HepG2 (cell line): ENCODE data around the gene AKR1C2. TPM values are rescaled to one million over a fixed set of nuclear protein-coding genes. Genes with fewer than 3 reads are reported as not detected.

ENCODE experiments used
- ATAC-seq: fragments of 200-7000 bp; cut with Tn5 transposase; 3 replicates; pipeline ENCODE4 v1.9.1; 2020; ENCODE audit warnings: mild to moderate bottlenecking, moderate library complexity
- BruUV-seq: library from RNA; stranded (reverse); fragments of 400-500 nt; replicated peaks from 2 replicates; lab custom pipeline; 2021; lab: Mats Ljungman, UMichigan
- CTCF ChIA-PET: fragments of 300-600 bp; formaldehyde crosslinking; extraction: SDS; loops from one replicate; lab custom pipeline; 2021; ENCODE audit warnings: low total read pairs, inconsistent platforms, low intra/inter-chr PET ratio; lab: Yijun Ruan, JAX
- POLR2A ChIA-PET: fragments of 350-600 bp; sonication (Branson Sonifier 250); formaldehyde crosslinking; loops from one replicate; lab custom pipeline; 2020; ENCODE audit warnings: antibody characterized with exemption, inconsistent platforms; lab: Yijun Ruan, JAX
- DNase-seq: peaks from one replicate; pipeline ENCODE4 v3.0.0-alpha.2; 2015; ENCODE audit warnings: low spot score
- FAIRE-seq: peaks from 3 replicates; lab custom pipeline; 2011; peaks lifted over from hg19 to GRCh38; lab: Jason Lieb, UNC
- H2AFZ ChIP-seq: one replicate; pipeline ENCODE4 v1.6.1; 2011; ENCODE audit warnings: low read length, inconsistent platforms
- H3K27ac ChIP-seq: fragments of 300-600 bp; 3 replicates; pipeline ENCODE4 v1.8.0; 2011; ENCODE audit warnings: mixed run types, mild to moderate bottlenecking, mixed read lengths, low read length, inconsistent platforms; ENCODE audit not compliant: insufficient read depth; ENCODE audit errors: extremely low read length
- H3K27me3 ChIP-seq, 2 experiments: fragments of 200-600 bp in 1 of 2; 2 replicates in 1 of 2; 3 replicates in 1 of 2; pipeline versions ENCODE4 v1.6.0 to v1.8.0; 2011; ENCODE audit warnings: low read length in 2 of 2, mild to moderate bottlenecking in 2 of 2, moderate library complexity in 2 of 2, inconsistent platforms in 1 of 2; ENCODE audit not compliant: insufficient read depth in 2 of 2, control insufficient read depth in 1 of 2
- H3K36me3 ChIP-seq, 2 experiments: fragments of 200-600 bp in 1 of 2; replicated peaks in 1 of 2; 2 replicates in 1 of 2; 3 replicates in 1 of 2; pipeline versions ENCODE4 v1.5.1 to v1.8.0; 2011; ENCODE audit warnings: low read length in 2 of 2, inconsistent platforms in 1 of 2; ENCODE audit not compliant: insufficient read depth in 2 of 2, control insufficient read depth in 1 of 2
- H3K4me1 ChIP-seq: 2 replicates; pipeline ENCODE4 v1.5.1; 2012; ENCODE audit warnings: low read length, inconsistent platforms; ENCODE audit not compliant: insufficient read depth
- H3K4me2 ChIP-seq: 2 replicates; pipeline ENCODE4 v1.6.0; 2011; ENCODE audit warnings: low read depth, low read length, inconsistent platforms
- H3K4me3 ChIP-seq, 3 experiments: fragments of 200-600 bp in 1 of 3; sonication (generic), shearing (Covaris generic) in 1 of 3; replicated peaks in 1 of 3; 2 replicates each; pipeline ENCODE4 v1.5.1; 2011 to 2016; ENCODE audit warnings: low read length in 3 of 3, inconsistent platforms in 2 of 3, low read depth in 2 of 3, mild to moderate bottlenecking in 2 of 3, control low read depth in 1 of 3, mixed read lengths in 1 of 3; ENCODE audit not compliant: insufficient read depth in 1 of 3
- H3K79me2 ChIP-seq: one replicate; pipeline ENCODE4 v1.6.1; 2011; ENCODE audit warnings: low read length, inconsistent platforms; ENCODE audit not compliant: insufficient read depth
- H3K9ac ChIP-seq: 2 replicates; pipeline ENCODE4 v1.6.0; 2011; ENCODE audit warnings: mild to moderate bottlenecking, low read depth, low read length, inconsistent platforms; ENCODE audit not compliant: insufficient read depth
- H3K9me3 ChIP-seq: 2 replicates; pipeline ENCODE4 v1.5.1; 2012; ENCODE audit warnings: mild to moderate bottlenecking, low read length
- H4K20me1 ChIP-seq: 2 replicates; pipeline ENCODE4 v1.6.0; 2011; ENCODE audit warnings: inconsistent platforms, mild to moderate bottlenecking, low read length, moderate library complexity; ENCODE audit not compliant: insufficient read depth
- BORCS8-MEF2B ChIP-seq: sonication (generic); formaldehyde crosslinking; IDR thresholded peaks from 2 replicates; pipeline ENCODE4 v1.8.0; 2022; ENCODE audit warnings: mild to moderate bottlenecking, missing genetic modification reagents
- CAMTA2 ChIP-seq: sonication (generic); formaldehyde crosslinking; IDR thresholded peaks from 2 replicates; pipeline ENCODE4 v1.4.0; 2020; ENCODE audit warnings: mild to moderate bottlenecking, missing genetic modification reagents, borderline replicate concordance
- CEBPB ChIP-seq: IDR thresholded peaks from 2 replicates; pipeline ENCODE4 v1.6.1; 2011; ENCODE audit warnings: low read depth, low read length, improper control_type of control experiment, borderline replicate concordance
- CEBPG ChIP-seq: IDR thresholded peaks from 2 replicates; pipeline ENCODE4 v1.6.1; 2016
- FOXP1 ChIP-seq, 2 experiments: fragments of 450-650 bp in 1 of 2; IDR thresholded peaks; 2 replicates each; pipeline ENCODE4 v1.6.1; 2017 to 2018; ENCODE audit warnings: antibody characterized with exemption in 1 of 2
- HOXD1 ChIP-seq: sonication (generic); formaldehyde crosslinking; IDR thresholded peaks from 2 replicates; pipeline ENCODE4 v1.5.0; 2020; ENCODE audit warnings: missing genetic modification reagents
- MAF1 ChIP-seq: sonication (generic); formaldehyde crosslinking; IDR thresholded peaks from 2 replicates; pipeline ENCODE4 v1.5.0; 2020; ENCODE audit warnings: missing genetic modification reagents, borderline replicate concordance
- MTA1 ChIP-seq: sonication (generic); formaldehyde crosslinking; IDR thresholded peaks from 2 replicates; pipeline ENCODE4 v1.4.0; 2020; ENCODE audit warnings: missing genetic modification reagents, mild to moderate bottlenecking, borderline replicate concordance
- SCMH1 ChIP-seq: sonication (generic); formaldehyde crosslinking; IDR thresholded peaks from 2 replicates; pipeline ENCODE4 v1.9.0; 2021; ENCODE audit warnings: missing genetic modification reagents, mild to moderate bottlenecking, borderline replicate concordance
- ZNF235 ChIP-seq: sonication (generic); formaldehyde crosslinking; IDR thresholded peaks from 2 replicates; pipeline ENCODE4 v1.8.1; 2023; ENCODE audit warnings: mild to moderate bottlenecking, missing genetic modification reagents, borderline replicate concordance
- ZNF333 ChIP-seq: sonication (generic); formaldehyde crosslinking; IDR thresholded peaks from 2 replicates; pipeline ENCODE4 v1.4.0; 2020; ENCODE audit warnings: mild to moderate bottlenecking, missing genetic modification reagents, borderline replicate concordance
- ZNF549 ChIP-seq: sonication (generic); formaldehyde crosslinking; IDR thresholded peaks from 2 replicates; pipeline ENCODE4 v1.5.0; 2020; ENCODE audit warnings: missing genetic modification reagents
- ZNF652 ChIP-seq: IDR thresholded peaks from 2 replicates; pipeline ENCODE4 v1.6.1; 2016; ENCODE audit warnings: low read depth, borderline replicate concordance
- ZNF710 ChIP-seq: sonication (generic); formaldehyde crosslinking; IDR thresholded peaks from 2 replicates; pipeline ENCODE4 v1.5.0; 2020; ENCODE audit warnings: mild to moderate bottlenecking, missing genetic modification reagents, borderline replicate concordance
- ZNF766 ChIP-seq: sonication (generic); formaldehyde crosslinking; IDR thresholded peaks from 2 replicates; pipeline ENCODE4 v1.5.0; 2020; ENCODE audit warnings: missing genetic modification reagents, borderline replicate concordance
- ZNF770 ChIP-seq: sonication (generic); formaldehyde crosslinking; IDR thresholded peaks from 2 replicates; pipeline ENCODE4 v1.5.0; 2020; ENCODE audit warnings: mild to moderate bottlenecking, missing genetic modification reagents
- ZNF775 ChIP-seq: sonication (generic); formaldehyde crosslinking; IDR thresholded peaks from 2 replicates; pipeline ENCODE4 v1.4.0; 2020; ENCODE audit warnings: missing genetic modification reagents, mild to moderate bottlenecking, moderate library complexity, borderline replicate concordance
- WGBS: methylation state at CpG from one replicate; pipeline ENCODE4 v1.1.6; 2017; ENCODE audit warnings: low lambda C conversion rate; 5-methylcytosine and 5-hydroxymethylcytosine counted together
- in situ Hi-C: cut with HindIII; loops from 2 replicates; pipeline ENCODE4 v1.10.0; 2017; ENCODE audit warnings: low pct_unique_long_range_greater_than_20kb; ENCODE audit not compliant: extremely low pct_ligation_motif_present
- intact Hi-C: fragments of 100-400 bp; cut with micrococcal nuclease; formaldehyde crosslinking; loops from one replicate; pipeline ENCODE4 v1.10.0; 2022; ENCODE audit not compliant: unreplicated experiment
- polyA plus RNA-seq, 8 experiments: library from polyadenylated mRNA; depleted of rRNA in 3 of 8; stranded (reverse) in 7 of 8; unstranded in 1 of 8; fragments of >200 nt; fragmentation: Illumina TruSeq in 4 of 8; extraction: Trizol in 4 of 8; gene quantifications; 2 replicates each; pipeline versions ENCODE4 v1.2.1 to v1.2.3, GENCODE V29; 2011 to 2016; ENCODE audit warnings: low read depth in 4 of 8, missing spikeins in 1 of 8, mixed read lengths in 1 of 8; ENCODE audit not compliant: insufficient read depth in 1 of 8
- total RNA-seq, 5 experiments: library from RNA; depleted of rRNA; stranded (reverse); fragments of >200 nt; fragmentation: Illumina TruSeq; extraction: Trizol; gene quantifications; 2 replicates each; pipeline ENCODE4 v1.2.3, GENCODE V29; 2016; ENCODE audit warnings: low read depth in 1 of 5

The AKR1C2 gene
- total and polyA plus RNA-seq, 2 of the 13 experiments (the other 11 are each of a cell fraction or from before 2014, with no cell fraction given) = 140 to 900 TPM

- DNase-seq (no peak), FAIRE-seq (peak; percentile 40), ATAC-seq (no peak)
- Histone ChIP-seq H3K4me1 (peaks cover 36% of the 10 kb centered on the region), H3K36me3 (no peaks in the 10 kb centered on the region), H2AFZ (no peak overlapping the region), H3K27ac (no peak overlapping the region), H3K4me2 (no peak overlapping the region), H3K9me3 (peaks cover 29% of the 10 kb centered on the region), H3K79me2 (no peaks in the 10 kb centered on the region), H4K20me1 (no peaks in the 10 kb centered on the region), H3K4me3 (no peak overlapping the region), H3K27me3 (no peaks in the 10 kb centered on the region), H3K9ac (no peak overlapping the region)
- POLR2A ChIA-PET = no interaction called here
- in situ Hi-C loops (no loop called here), intact Hi-C loops (no loop called here)
- CTCF ChIA-PET = no interaction called here
- BruUV-seq = no TSS peak
- TF ChIP-seq CEBPG (CRISPR knock-in tag) (peak; percentile 42), CEBPB (peak; percentile 75), ZNF235 (no peak), ZNF652 (CRISPR knock-in tag) (peak; percentile 74; the same call in 1 of the 2 replicates)
These were observed 35.1 kb upstream of the AKR1C2 start for GRCh38 chr10:5038733-5039132.

GRCh38 chr10:5038101-5038500 is 34.4 kb upstream of the AKR1C2 start:
- FAIRE-seq (no peak), DNase-seq (no peak), ATAC-seq (no peak)
- Histone ChIP-seq H3K27me3 (no peaks in the 10 kb centered on the region), H3K9ac (no peak overlapping the region), H3K36me3 (no peaks in the 10 kb centered on the region), H2AFZ (no peak overlapping the region), H3K4me3 (no peak overlapping the region), H3K9me3 (peaks cover 31% of the 10 kb centered on the region), H3K27ac (no peak overlapping the region), H4K20me1 (no peaks in the 10 kb centered on the region), H3K4me1 (peaks cover 36% of the 10 kb centered on the region), H3K4me2 (no peak overlapping the region), H3K79me2 (no peaks in the 10 kb centered on the region)
- POLR2A ChIA-PET = no interaction called here
- 92% methylated on average over 2 of the region's 2 CpGs for WGBS
- intact Hi-C loops (no loop called here), in situ Hi-C loops (no loop called here)
- CTCF ChIA-PET = no interaction called here
- no TSS peak for BruUV-seq
- TF ChIP-seq ZNF549 (CRISPR knock-in tag) (no peak), HOXD1 (CRISPR knock-in tag) (no peak), ZNF775 (CRISPR knock-in tag) (no peak), MTA1 (CRISPR knock-in tag) (no peak), ZNF770 (CRISPR knock-in tag) (no peak), BORCS8-MEF2B (no peak), ZNF766 (CRISPR knock-in tag) (no peak), CAMTA2 (CRISPR knock-in tag) (no peak), ZNF710 (no peak), SCMH1 (no peak), FOXP1 (IDR thresholded peaks at IDR 0.05) (no peak), FOXP1 (CRISPR knock-in tag; IDR thresholded peaks at IDR 0.05) (no peak), CEBPB (no peak), MAF1 (CRISPR knock-in tag) (no peak), ZNF333 (CRISPR knock-in tag) (no peak)
